ENCODE results near the gene PARD3B. TPM values are rescaled to one million over a fixed set of nuclear protein-coding genes. Genes with fewer than 3 reads are reported as not detected.

The PARD3B gene
- total RNA-seq, 1 donor from 2014 or later, result 0.66 TPM

- Mint-ChIP-seq H3K9me3 (ENCODE audit: unreplicated experiment) (peaks cover 2% of the 10 kb centered on the region), H3K4me3 (ENCODE audit: unreplicated experiment) (no peak overlapping the region), H3K27ac (ENCODE audit: unreplicated experiment) (no peak overlapping the region), H3K27me3 (ENCODE audit: unreplicated experiment) (no peaks in the 10 kb centered on the region), H3K4me1 (ENCODE audit: low read depth, unreplicated experiment) (peaks cover 8% of the 10 kb centered on the region), H3K36me3 (ENCODE audit: unreplicated experiment) (no peaks in the 10 kb centered on the region)
- DNase-seq, result no peak
- no peak for TF ChIP-seq CTCF (IDR thresholded peaks at IDR 0.05; ENCODE audit: partially characterized antibody, unreplicated experiment)
Observed at GRCh38 chr2:205347899-205348298, 802.6 kb downstream of the PARD3B start.

GRCh38 chr2:205352094-205352493 is 806.8 kb downstream of the PARD3B start:
- Mint-ChIP-seq H3K27me3 (ENCODE audit: unreplicated experiment) (no peaks in the 10 kb centered on the region), H3K9me3 (ENCODE audit: unreplicated experiment) (no peaks in the 10 kb centered on the region), H3K27ac (ENCODE audit: unreplicated experiment) (no peak overlapping the region), H3K4me3 (ENCODE audit: unreplicated experiment) (no peak overlapping the region), H3K36me3 (ENCODE audit: unreplicated experiment) (no peaks in the 10 kb centered on the region), H3K4me1 (ENCODE audit: low read depth, unreplicated experiment) (peaks cover 7% of the 10 kb centered on the region)
- TF ChIP-seq CTCF (IDR thresholded peaks at IDR 0.05; ENCODE audit: partially characterized antibody, unreplicated experiment), result no peak
- DNase-seq, result no peak

GRCh38 chr2:205352593-205352992 is 807.3 kb downstream of the PARD3B start:
- Mint-ChIP-seq H3K9me3 (ENCODE audit: unreplicated experiment) (no peaks in the 10 kb centered on the region), H3K4me3 (ENCODE audit: unreplicated experiment) (no peak overlapping the region), H3K4me1 (ENCODE audit: low read depth, unreplicated experiment) (peaks cover 7% of the 10 kb centered on the region), H3K27ac (ENCODE audit: unreplicated experiment) (no peak overlapping the region), H3K27me3 (ENCODE audit: unreplicated experiment) (no peaks in the 10 kb centered on the region), H3K36me3 (ENCODE audit: unreplicated experiment) (no peaks in the 10 kb centered on the region)
- DNase-seq, result no peak
- TF ChIP-seq CTCF (IDR thresholded peaks at IDR 0.05; ENCODE audit: partially characterized antibody, unreplicated experiment), result no peak

GRCh38 chr2:205357732-205358131 is 812.5 kb downstream of the PARD3B start:
- no peak overlapping the region for H3K27ac Mint-ChIP-seq (ENCODE audit: unreplicated experiment)
- no peak for DNase-seq
- no peak overlapping the region for H3K4me3 Mint-ChIP-seq (ENCODE audit: unreplicated experiment)
- H3K9me3 Mint-ChIP-seq (ENCODE audit: unreplicated experiment), result no peaks in the 10 kb centered on the region
- H3K27me3 Mint-ChIP-seq (ENCODE audit: unreplicated experiment), result peaks cover 2% of the 10 kb centered on the region
- no peaks in the 10 kb centered on the region for H3K36me3 Mint-ChIP-seq (ENCODE audit: unreplicated experiment)
- TF ChIP-seq CTCF (IDR thresholded peaks at IDR 0.05; ENCODE audit: partially characterized antibody, unreplicated experiment), result no peak
- peaks cover 6% of the 10 kb centered on the region for H3K4me1 Mint-ChIP-seq (ENCODE audit: low read depth, unreplicated experiment)

- no peak for DNase-seq
- peaks cover 2% of the 10 kb centered on the region for H3K4me1 Mint-ChIP-seq (ENCODE audit: low read depth, unreplicated experiment)
- H3K9me3 Mint-ChIP-seq (ENCODE audit: unreplicated experiment), result no peaks in the 10 kb centered on the region
- no peaks in the 10 kb centered on the region for H3K36me3 Mint-ChIP-seq (ENCODE audit: unreplicated experiment)
- peaks cover 2% of the 10 kb centered on the region for H3K27me3 Mint-ChIP-seq (ENCODE audit: unreplicated experiment)
- no peak overlapping the region for H3K27ac Mint-ChIP-seq (ENCODE audit: unreplicated experiment)
- no peak overlapping the region for H3K4me3 Mint-ChIP-seq (ENCODE audit: unreplicated experiment)
- no peak for TF ChIP-seq CTCF (IDR thresholded peaks at IDR 0.05; ENCODE audit: partially characterized antibody, unreplicated experiment)
Observed at GRCh38 chr2:205358351-205358815, 813.1 kb downstream of the PARD3B start.
